Activated CD4-positive, alpha-beta memory T cell treated with anti-CD3 and anti-CD28 coated beads for 36 hours (primary cell): ENCODE measurements around the gene MTMR1. TPM values are rescaled to one million over a fixed set of nuclear protein-coding genes. Genes with fewer than 3 reads are reported as not detected.
A peak's percentile ranks its signal among the peaks of the same experiment; 100 is the strongest.

Experiments used
- CTCF ChIA-PET: fragments of 350-600 bp; sonication (Branson Sonifier 250); formaldehyde crosslinking; loops from one replicate; lab custom pipeline; 2021; ENCODE audit warnings: antibody characterized with exemption, inconsistent platforms; lab: Charles Lee
- POLR2A ChIA-PET: fragments of 350-600 bp; sonication (Branson Sonifier 250); formaldehyde crosslinking; loops from one replicate; lab custom pipeline; 2021; ENCODE audit warnings: antibody characterized with exemption; lab: Charles Lee
- DNase-seq: peaks from one replicate; pipeline ENCODE4 v3.0.0-alpha.2; 2020
- H3K27ac Mint-ChIP-seq: one replicate; pipeline ENCODE4 v1.8.0; 2021; ENCODE audit warnings: mixed read lengths
- H3K27me3 Mint-ChIP-seq: one replicate; pipeline ENCODE4 v1.8.0; 2021; ENCODE audit warnings: mixed read lengths
- H3K36me3 Mint-ChIP-seq: one replicate; pipeline ENCODE4 v1.8.0; 2021; ENCODE audit warnings: mixed read lengths
- H3K4me1 Mint-ChIP-seq: one replicate; pipeline ENCODE4 v1.8.0; 2021; ENCODE audit warnings: low read depth, mixed read lengths
- H3K4me3 Mint-ChIP-seq: one replicate; pipeline ENCODE4 v1.8.0; 2021; ENCODE audit warnings: mild to moderate bottlenecking, mixed read lengths
- H3K9me3 Mint-ChIP-seq: one replicate; pipeline ENCODE4 v1.8.0; 2021; ENCODE audit warnings: mixed read lengths
- intact Hi-C: fragments of 100-400 bp; cut with micrococcal nuclease; formaldehyde crosslinking; loops from one replicate; pipeline ENCODE4 v1.15.1; 2023
- total RNA-seq, 2 experiments: library from RNA; stranded (reverse); gene quantifications; one replicate each; pipeline ENCODE4 v1.2.3, GENCODE V29; 2021

MTMR1 gene
- total RNA-seq, 2 experiments from 2014 or later, result 43.2 to 44.4 TPM

GRCh38 chrX:150763303-150763797 lies 70.2 kb downstream of the MTMR1 start:
- no peak overlapping the region for H3K4me3 Mint-ChIP-seq
- no peak for DNase-seq
- peaks cover 10% of the 10 kb centered on the region for H3K4me1 Mint-ChIP-seq
- no peaks in the 10 kb centered on the region for H3K9me3 Mint-ChIP-seq
- CTCF ChIA-PET, result no interaction called here
- H3K27me3 Mint-ChIP-seq, result no peaks in the 10 kb centered on the region
- POLR2A ChIA-PET, result no interaction called here
- no peak overlapping the region for H3K27ac Mint-ChIP-seq
- H3K36me3 Mint-ChIP-seq, result peaks cover 5% of the 10 kb centered on the region
- intact Hi-C loops, result no loop called here

GRCh38 chrX:150763810-150764209 lies 70.6 kb downstream of the MTMR1 start:
- peaks cover 4% of the 10 kb centered on the region for H3K36me3 Mint-ChIP-seq
- no peak overlapping the region for H3K27ac Mint-ChIP-seq
- H3K4me1 Mint-ChIP-seq, result peaks cover 10% of the 10 kb centered on the region
- DNase-seq, result no peak
- intact Hi-C loops, result no loop called here
- ChIA-PET POLR2A (no interaction called here), CTCF (no interaction called here)
- H3K9me3 Mint-ChIP-seq, result no peaks in the 10 kb centered on the region
- no peaks in the 10 kb centered on the region for H3K27me3 Mint-ChIP-seq
- no peak overlapping the region for H3K4me3 Mint-ChIP-seq

- Mint-ChIP-seq H3K27me3 (no peaks in the 10 kb centered on the region), H3K36me3 (no peaks in the 10 kb centered on the region), H3K4me3 (no peak overlapping the region), H3K27ac (no peak overlapping the region), H3K9me3 (no peaks in the 10 kb centered on the region), H3K4me1 (peaks cover 10% of the 10 kb centered on the region)
- DNase-seq, result no peak
- intact Hi-C loops, result no loop called here
- CTCF ChIA-PET, result no interaction called here
- POLR2A ChIA-PET, result no interaction called here
These were observed 72.0 kb downstream of the MTMR1 start for GRCh38 chrX:150765237-150765636.

- peaks cover 10% of the 10 kb centered on the region for H3K4me1 Mint-ChIP-seq
- no peak for DNase-seq
- CTCF ChIA-PET, result no interaction called here
These were observed 72.7 kb downstream of the MTMR1 start for GRCh38 chrX:150765782-150766350.

GRCh38 chrX:150766351-150767044 lies 73.3 kb downstream of the MTMR1 start:
- intact Hi-C loops, result no loop called here
- no peaks in the 10 kb centered on the region for H3K36me3 Mint-ChIP-seq

More at GRCh38 chrX:150765782-150766350, 72.7 kb downstream of the MTMR1 start:
- no peak overlapping the region for H3K27ac Mint-ChIP-seq
- H3K9me3 Mint-ChIP-seq, result no peaks in the 10 kb centered on the region
- H3K4me3 Mint-ChIP-seq, result no peak overlapping the region
- H3K36me3 Mint-ChIP-seq, result no peaks in the 10 kb centered on the region
- POLR2A ChIA-PET, result no interaction called here
- intact Hi-C loops, result no loop called here
- no peaks in the 10 kb centered on the region for H3K27me3 Mint-ChIP-seq

GRCh38 chrX:150767045-150767395 lies 73.8 kb downstream of the MTMR1 start:
- no peak overlapping the region for H3K27ac Mint-ChIP-seq

More at GRCh38 chrX:150766351-150767044, 73.3 kb downstream of the MTMR1 start:
- CTCF ChIA-PET, result no interaction called here
- Mint-ChIP-seq H3K4me1 (peaks cover 10% of the 10 kb centered on the region), H3K27ac (no peak overlapping the region), H3K9me3 (no peaks in the 10 kb centered on the region), H3K27me3 (no peaks in the 10 kb centered on the region), H3K4me3 (no peak overlapping the region)
- POLR2A ChIA-PET, result interaction anchor here (1.5 kb wide), 1 partner anchor 217 kb away, joined by 4 read pairs; the partner anchor contains the start of gene HMGB3
- DNase-seq, result no peak

GRCh38 chrX:150767475-150768131 lies 74.4 kb downstream of the MTMR1 start:
- peak; percentile 44 for DNase-seq
- no peaks in the 10 kb centered on the region for H3K9me3 Mint-ChIP-seq
- intact Hi-C loops, result no loop called here
- H3K36me3 Mint-ChIP-seq, result no peaks in the 10 kb centered on the region
- peaks cover 10% of the 10 kb centered on the region for H3K4me1 Mint-ChIP-seq
- ChIA-PET POLR2A (interaction anchor here (1.5 kb wide), 1 partner anchor 216 kb away, joined by 4 read pairs; the partner anchor contains the start of gene HMGB3), CTCF (interaction anchor here (2.2 kb wide), 1 partner anchor 315 kb away, joined by 14 read pairs; no protein-coding TSS in a partner anchor)
- H3K27ac Mint-ChIP-seq, result no peak overlapping the region
- H3K4me3 Mint-ChIP-seq, result no peak overlapping the region
- no peaks in the 10 kb centered on the region for H3K27me3 Mint-ChIP-seq

More at GRCh38 chrX:150767045-150767395, 73.8 kb downstream of the MTMR1 start:
- H3K9me3 Mint-ChIP-seq, result no peaks in the 10 kb centered on the region
- no peak for DNase-seq
- POLR2A ChIA-PET, result interaction anchor here (1.5 kb wide), 1 partner anchor 216 kb away, joined by 4 read pairs; the partner anchor contains the start of gene HMGB3
- intact Hi-C loops, result no loop called here
- H3K27me3 Mint-ChIP-seq, result no peaks in the 10 kb centered on the region
- CTCF ChIA-PET, result interaction anchor here (2.2 kb wide), 1 partner anchor 315 kb away, joined by 14 read pairs; no protein-coding TSS in a partner anchor
- no peaks in the 10 kb centered on the region for H3K36me3 Mint-ChIP-seq
- H3K4me1 Mint-ChIP-seq, result peaks cover 10% of the 10 kb centered on the region
- no peak overlapping the region for H3K4me3 Mint-ChIP-seq

- Mint-ChIP-seq H3K9me3 (no peaks in the 10 kb centered on the region), H3K27ac (no peak overlapping the region), H3K27me3 (no peaks in the 10 kb centered on the region), H3K4me1 (peaks cover 10% of the 10 kb centered on the region), H3K36me3 (no peaks in the 10 kb centered on the region), H3K4me3 (no peak overlapping the region)
- ChIA-PET POLR2A (interaction anchor here (1.5 kb wide), 1 partner anchor 215 kb away, joined by 4 read pairs; the partner anchor contains the start of gene HMGB3), CTCF (interaction anchor here (2.2 kb wide), 1 partner anchor 314 kb away, joined by 14 read pairs; no protein-coding TSS in a partner anchor)
- DNase-seq, result no peak
- intact Hi-C loops, result no loop called here
These were observed 74.9 kb downstream of the MTMR1 start for GRCh38 chrX:150768132-150768485.

- CTCF ChIA-PET, result interaction anchor here (1.3 to 2.2 kb wide), 2 partner anchors 216 to 314 kb away, joined by 5 to 14 read pairs; no protein-coding TSS in a partner anchor
- Mint-ChIP-seq H3K4me1 (peaks cover 10% of the 10 kb centered on the region), H3K9me3 (no peaks in the 10 kb centered on the region), H3K36me3 (no peaks in the 10 kb centered on the region), H3K27ac (no peak overlapping the region), H3K27me3 (no peaks in the 10 kb centered on the region), H3K4me3 (no peak overlapping the region)
- POLR2A ChIA-PET, result no interaction called here
- no peak for DNase-seq
- intact Hi-C loops, result no loop called here
These were observed 75.5 kb downstream of the MTMR1 start for GRCh38 chrX:150768580-150769190.

GRCh38 chrX:150769408-150769807 lies 76.2 kb downstream of the MTMR1 start:
- H3K36me3 Mint-ChIP-seq, result no peaks in the 10 kb centered on the region

GRCh38 chrX:150770623-150771022 lies 77.4 kb downstream of the MTMR1 start:
- Mint-ChIP-seq H3K9me3 (no peaks in the 10 kb centered on the region), H3K36me3 (no peaks in the 10 kb centered on the region), H3K4me3 (no peak overlapping the region), H3K27me3 (no peaks in the 10 kb centered on the region), H3K27ac (no peak overlapping the region), H3K4me1 (peaks cover 10% of the 10 kb centered on the region)
- DNase-seq, result no peak
- POLR2A ChIA-PET, result no interaction called here
- CTCF ChIA-PET, result interaction anchor here (1.9 to 4.8 kb wide), 2 partner anchors 231 to 312 kb away, joined by 10 to 120 read pairs; no protein-coding TSS in a partner anchor
- intact Hi-C loops, result loop anchor here (5.0 to 10.0 kb wide), 2 partner anchors 124 to 212 kb away; partner anchors contain the start of genes CD99L2 and HMGB3

More at GRCh38 chrX:150769408-150769807, 76.2 kb downstream of the MTMR1 start:
- H3K4me1 Mint-ChIP-seq, result peaks cover 10% of the 10 kb centered on the region
- ChIA-PET POLR2A (interaction anchor here (0.6 kb wide), 1 partner anchor 61 kb away, joined by 3 read pairs; no protein-coding TSS in a partner anchor), CTCF (interaction anchor here (1.3 to 4.8 kb wide), 3 partner anchors 216 to 313 kb away, joined by 5 to 120 read pairs (median 14); no protein-coding TSS in a partner anchor)
- no peak for DNase-seq
- H3K9me3 Mint-ChIP-seq, result no peaks in the 10 kb centered on the region
- intact Hi-C loops, result no loop called here
- H3K27ac Mint-ChIP-seq, result no peak overlapping the region
- no peak overlapping the region for H3K4me3 Mint-ChIP-seq
- H3K27me3 Mint-ChIP-seq, result no peaks in the 10 kb centered on the region
